Right renal pelvis (tissue), 4 donors: ENCODE measurements around the gene PAM. TPM values are rescaled to one million over a fixed set of nuclear protein-coding genes. Genes with fewer than 3 reads are reported as not detected.
"Not testable (repeated sequence)": the region's sequence is repeated elsewhere in the genome, so short reads cannot be mapped to it uniquely, and the experiment has no call there.

Experiments
- DNase-seq, 4 donors: peaks; one replicate each; pipeline ENCODE4 v3.0.0-alpha.2; 2013; ENCODE audit warnings: low read depth in 4 of 4, low spot score in 3 of 4, missing footprints in 1 of 4
- polyA plus RNA-seq, 4 donors: library from polyadenylated mRNA; unstranded; fragments of 120-200 nt; gene quantifications; one replicate each; pipeline ENCODE4 v1.2.1, GENCODE V29; 2013; ENCODE audit not compliant: insufficient read length in 4 of 4

PAM gene
- polyA plus RNA-seq, 4 donors, result 221 to 266 (median 244) TPM

GRCh38 chr5:102775756-102776155 is 20.7 kb downstream of the PAM start:
- DNase-seq, result not testable (repeated sequence)

DNA sequence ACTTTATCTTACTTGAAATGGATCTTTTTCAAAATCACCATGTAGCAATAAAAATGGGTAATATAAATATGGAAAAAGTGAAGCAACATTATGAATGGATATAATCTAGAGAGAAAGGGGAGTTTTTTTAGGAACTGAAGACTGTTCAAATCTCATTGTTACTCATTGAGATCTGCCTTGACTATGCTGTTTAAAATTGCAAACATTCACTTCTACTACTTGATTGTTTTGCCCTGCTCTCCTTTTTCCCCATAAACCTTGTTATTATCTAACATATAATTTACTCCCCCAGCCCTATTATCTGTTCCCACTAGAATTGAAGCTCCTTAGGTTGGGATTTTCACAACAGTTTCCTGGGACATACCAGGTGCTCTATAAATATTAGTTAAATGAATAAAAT is 22.0 kb downstream of the PAM start:
- DNase-seq, result no peak

DNA sequence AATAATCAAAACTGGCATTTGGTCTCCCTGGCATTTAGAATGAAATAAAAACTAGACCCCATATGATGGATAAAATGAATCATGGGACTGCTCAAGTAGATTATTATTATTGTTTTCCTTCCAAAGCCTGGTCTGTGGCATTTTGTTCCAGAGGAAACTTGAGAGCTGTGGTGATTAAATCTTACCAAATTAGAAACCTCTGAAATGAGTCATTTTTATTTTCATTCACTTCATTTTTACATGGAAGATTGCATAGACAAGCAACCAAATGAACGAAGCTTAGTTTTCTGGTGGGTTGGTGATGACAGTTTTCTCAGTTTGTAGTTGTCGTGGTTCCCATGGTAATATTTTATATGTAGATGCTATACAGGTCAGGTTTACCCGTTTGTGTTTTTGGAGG is 23.4 kb downstream of the PAM start:
- no peak for DNase-seq

GRCh38 chr5:102781359-102781758 is 26.3 kb downstream of the PAM start:
- DNase-seq, result no peak

DNA sequence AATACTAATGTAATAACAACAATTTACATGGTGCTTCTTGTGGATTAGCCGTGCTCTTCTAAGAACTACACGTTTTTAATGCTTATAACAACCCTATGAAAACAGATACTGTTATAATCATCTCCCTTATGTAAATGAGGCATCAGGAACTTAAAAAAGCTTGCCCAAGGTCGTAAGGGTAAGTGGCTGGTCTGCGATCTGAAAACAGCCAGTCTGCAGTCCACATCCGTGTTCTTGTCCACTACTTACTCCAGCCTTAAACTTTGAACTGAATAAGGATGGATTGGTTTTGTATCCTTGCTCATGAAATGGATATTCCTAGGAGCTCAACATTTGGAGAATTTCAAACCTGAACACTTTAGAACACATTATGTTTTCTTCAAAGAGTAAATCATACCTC is 26.7 kb downstream of the PAM start:
- DNase-seq, result no peak

- no peak for DNase-seq
Observed at GRCh38 chr5:102782217-102782872, 27.2 kb downstream of the PAM start.

GRCh38 chr5:102787134-102787533 is 32.0 kb downstream of the PAM start:
- no peak for DNase-seq

DNA sequence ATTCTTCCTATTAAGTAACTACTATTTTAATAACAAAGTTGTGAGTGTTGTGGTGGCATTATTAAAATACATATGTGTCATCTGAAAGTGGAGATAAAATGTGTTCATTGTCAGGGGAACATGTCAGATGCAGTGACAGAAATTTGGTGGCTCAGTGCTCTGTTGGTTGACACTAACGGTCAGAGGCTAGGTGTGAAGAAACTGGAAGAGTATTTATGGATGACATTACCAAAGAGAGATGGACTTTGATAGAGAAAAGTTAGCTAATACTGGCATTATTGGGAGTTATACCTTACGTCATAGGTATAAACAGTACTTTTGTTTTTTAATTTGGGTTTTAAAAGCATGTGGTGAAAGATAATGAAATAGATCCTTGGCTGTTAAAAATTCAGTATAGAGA is 33.7 kb downstream of the PAM start:
- no peak for DNase-seq

- DNase-seq, result no peak
Observed at GRCh38 chr5:102789469-102789868, 34.4 kb downstream of the PAM start.

- no peak for DNase-seq
Observed at GRCh38 chr5:102790748-102791147, 35.6 kb downstream of the PAM start.

DNA sequence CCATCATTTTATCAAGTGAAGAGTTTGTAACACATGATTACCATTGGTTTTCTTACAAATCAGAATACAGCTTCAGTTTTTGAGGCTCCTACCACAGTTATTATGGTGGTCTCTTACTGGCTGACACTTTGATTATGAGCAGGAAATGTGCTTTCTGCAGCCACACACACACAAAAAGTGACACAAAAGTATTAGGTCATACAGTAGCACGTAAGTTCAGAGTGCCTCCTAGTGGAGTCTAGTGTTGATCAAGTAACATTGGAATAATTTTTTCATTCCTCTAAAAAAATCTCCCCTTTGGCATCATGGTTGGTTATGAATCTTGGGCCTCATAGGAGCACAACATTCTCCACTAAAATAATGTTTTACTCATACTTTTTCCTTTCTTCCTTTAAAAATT is 37.6 kb downstream of the PAM start:
- DNase-seq, result no peak

DNA sequence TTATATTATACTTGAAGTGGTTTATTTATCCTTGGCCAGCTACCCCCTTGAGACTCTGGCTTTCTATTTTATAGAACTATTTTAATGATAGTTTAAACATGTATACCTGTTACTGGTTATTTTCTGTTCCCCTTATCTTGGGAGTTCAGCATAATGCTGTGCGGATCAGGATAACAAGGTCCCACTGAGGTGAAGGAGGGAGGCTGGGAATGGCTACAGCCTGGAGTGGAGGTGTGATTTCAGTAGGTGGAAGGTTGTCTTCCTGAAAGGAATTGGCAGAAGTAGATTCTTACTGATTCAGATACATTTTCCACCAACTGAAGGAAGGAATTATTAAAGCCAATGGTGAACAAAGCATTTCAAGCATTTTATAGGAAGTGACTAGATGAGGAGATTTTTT is 38.9 kb downstream of the PAM start:
- no peak for DNase-seq

GRCh38 chr5:102794677-102795331 is 39.7 kb downstream of the PAM start:
- DNase-seq, result no peak

DNA sequence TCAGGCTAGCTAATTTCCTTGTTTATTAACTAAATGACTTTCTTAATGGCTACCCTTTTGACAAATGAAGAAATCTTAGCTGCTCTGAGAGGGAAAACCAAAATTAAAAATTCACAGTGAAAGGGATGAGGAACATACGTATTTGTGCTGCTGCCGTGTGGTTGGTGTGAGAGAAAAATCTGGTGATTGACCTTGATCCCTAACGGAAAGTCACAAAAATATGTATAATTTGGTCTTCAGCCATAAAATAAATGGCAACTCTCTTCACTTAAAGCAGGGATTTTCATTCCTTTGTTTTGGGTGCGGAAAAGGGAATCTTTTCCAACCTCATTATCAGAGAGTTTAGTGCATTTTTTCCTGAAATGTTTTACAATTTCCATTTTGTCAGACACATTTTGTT is 40.4 kb downstream of the PAM start:
- no peak for DNase-seq

- DNase-seq, result no peak
Observed at GRCh38 chr5:102796009-102796408, 40.9 kb downstream of the PAM start.

DNA sequence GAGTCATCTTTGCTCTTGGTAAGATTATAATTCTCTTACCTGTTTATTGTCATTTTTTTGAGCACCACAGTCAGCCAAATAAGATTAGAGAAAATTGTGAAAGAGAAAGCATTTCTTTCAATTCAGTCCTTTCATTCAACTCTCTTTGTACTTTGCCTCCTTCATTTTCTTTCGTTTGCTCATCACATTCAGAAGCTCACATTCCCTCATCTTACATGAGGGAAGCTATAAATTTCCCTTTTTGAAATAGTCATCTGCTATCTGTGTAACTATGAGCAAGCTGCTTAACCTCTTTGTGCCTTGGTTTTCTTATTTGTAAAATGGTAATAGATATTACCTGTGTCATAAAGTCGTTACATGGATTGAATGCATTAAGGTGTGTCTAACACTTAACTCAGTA is 41.4 kb downstream of the PAM start:
- no peak for DNase-seq

DNA sequence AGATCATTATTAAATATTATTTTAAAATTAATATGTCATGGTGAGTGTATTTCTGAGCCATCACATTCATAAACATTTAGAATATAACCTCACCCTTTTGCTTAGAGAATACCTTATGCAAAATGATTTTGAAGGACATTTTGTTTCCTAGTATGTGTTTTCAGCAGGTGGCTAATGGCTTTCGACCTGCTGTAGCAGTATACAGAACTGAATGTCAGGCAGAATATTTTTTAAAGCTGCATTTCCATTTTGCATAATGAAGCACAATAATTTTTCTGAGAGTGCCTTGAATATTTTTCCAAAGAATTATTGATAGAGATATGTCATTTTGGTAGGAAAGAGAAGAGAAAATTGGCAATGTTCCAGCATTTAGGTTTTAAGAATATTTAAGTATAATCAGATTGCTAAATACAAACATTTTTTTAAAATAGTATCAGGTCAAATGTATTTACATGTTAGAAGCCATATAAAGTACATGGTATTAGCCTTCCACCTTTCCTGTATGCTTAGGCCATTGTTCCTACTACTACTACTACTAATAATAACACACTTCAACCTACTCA is 42.3 kb downstream of the PAM start:
- no peak for DNase-seq

DNA sequence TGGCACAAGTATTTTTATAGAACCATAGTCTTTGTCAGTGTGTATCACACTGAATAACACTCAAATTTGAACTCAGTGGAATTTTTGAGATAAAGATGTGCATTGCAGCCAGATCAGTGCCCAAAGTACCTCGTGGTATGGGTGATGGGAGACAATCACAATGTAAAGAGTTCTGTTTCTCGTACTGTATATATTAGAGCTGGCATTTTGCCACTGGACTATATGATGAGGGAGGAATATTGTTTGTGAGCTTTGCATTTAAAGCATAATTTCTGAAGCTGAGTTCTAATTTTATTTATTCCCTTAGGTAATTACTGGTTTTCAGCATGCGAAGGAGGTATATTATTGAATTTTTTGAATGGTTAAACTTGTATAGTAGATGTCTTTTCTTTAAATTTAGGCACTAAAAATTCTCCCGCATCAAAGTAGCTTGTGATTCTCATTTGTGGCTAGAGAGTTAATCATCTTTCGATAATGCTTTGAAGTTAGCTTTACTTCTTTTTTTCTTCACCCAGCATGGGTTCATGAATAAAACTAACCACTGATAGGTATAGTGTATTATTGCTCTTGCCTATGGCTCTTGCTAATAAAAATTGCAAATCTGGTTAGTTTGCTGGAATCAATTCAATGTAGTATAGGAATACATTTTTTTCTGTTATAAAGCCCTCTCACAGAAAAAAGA is 43.1 kb downstream of the PAM start:
- DNase-seq, result no peak

DNA sequence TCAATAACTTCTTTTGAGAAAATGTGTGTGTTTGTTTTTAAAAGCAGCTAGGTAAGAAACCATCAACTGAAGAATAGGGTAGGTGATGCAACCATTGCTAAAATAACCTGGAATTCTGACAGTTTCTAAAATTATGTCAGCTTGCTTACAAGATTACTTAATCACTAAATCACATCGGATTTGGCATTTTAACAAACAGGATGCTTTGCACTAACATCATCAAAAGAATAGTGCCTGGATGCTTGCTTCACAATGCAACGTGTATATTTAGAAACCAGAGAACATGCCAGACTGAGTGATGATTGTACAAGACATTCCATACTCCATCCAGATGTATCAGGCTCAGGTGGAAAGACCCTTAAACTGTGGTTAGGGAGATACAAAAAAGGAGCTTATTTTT is 43.9 kb downstream of the PAM start:
- DNase-seq, result no peak

DNA sequence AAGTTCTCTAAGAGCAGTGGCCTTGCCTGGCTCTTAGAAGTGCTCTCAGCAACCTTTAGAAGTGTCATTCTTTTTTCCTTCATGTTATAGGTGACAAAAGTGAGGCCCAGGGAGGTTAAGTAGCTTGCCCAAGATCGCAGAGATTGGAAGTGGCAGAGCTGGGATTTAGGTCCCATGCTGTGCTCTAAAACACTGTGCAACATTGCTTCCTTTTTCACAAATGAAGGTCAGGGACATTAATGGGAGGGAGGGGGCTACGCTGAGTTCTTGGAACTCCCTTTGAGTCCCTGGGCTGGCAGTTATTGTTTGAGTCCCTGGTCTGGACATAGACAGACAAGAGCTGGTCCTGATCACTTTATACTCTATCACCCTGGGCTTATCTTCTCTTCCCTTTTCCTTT is 45.3 kb downstream of the PAM start:
- DNase-seq, result no peak

GRCh38 chr5:102801371-102801770 is 46.3 kb downstream of the PAM start:
- no peak for DNase-seq
